ENCODE measurements around the gene NSMCE1. TPM values are rescaled to one million over a fixed set of nuclear protein-coding genes. Genes with fewer than 3 reads are reported as not detected.

NSMCE1 gene
- total RNA-seq, 2 experiments from 2014 or later, result 110 to 127 TPM

DNA sequence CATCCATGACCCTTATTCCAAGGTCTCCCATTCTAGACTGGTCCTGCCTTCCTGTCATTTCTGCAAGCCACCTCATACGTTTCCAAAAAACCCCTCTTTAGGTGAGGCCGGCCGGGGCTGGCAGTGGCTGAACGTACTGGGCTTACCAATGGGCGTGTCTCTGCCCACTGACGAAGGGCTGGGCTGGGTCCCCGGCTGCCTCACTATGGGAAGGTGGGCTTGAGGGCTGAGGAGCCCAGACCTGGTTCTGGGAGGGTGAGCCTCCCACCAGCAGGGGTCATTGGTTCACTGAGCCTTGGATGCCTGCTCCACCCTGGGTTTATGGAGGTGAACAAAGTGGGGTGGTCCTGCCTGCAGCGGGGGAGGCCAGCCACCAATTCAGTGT, 45.4 kb downstream of the NSMCE1 start:
- H3K4me3 Mint-ChIP-seq, result no peak overlapping the region
- peaks cover 16% of the 10 kb centered on the region for H3K36me3 Mint-ChIP-seq (ENCODE audit: low read depth)
- intact Hi-C loops (cut with DNase I, micrococcal nuclease), result no loop called here
- H3K27me3 Mint-ChIP-seq, result no peaks in the 10 kb centered on the region
- no peaks in the 10 kb centered on the region for H3K9me3 Mint-ChIP-seq (ENCODE audit: low read depth)
- no peak overlapping the region for H3K27ac Mint-ChIP-seq
- POLR2A ChIA-PET, result no interaction called here
- ATAC-seq (peak; percentile 40), DNase-seq (no peak)
- peaks cover 19% of the 10 kb centered on the region for H3K4me1 Mint-ChIP-seq
- CTCF ChIA-PET, result no interaction called here

DNA sequence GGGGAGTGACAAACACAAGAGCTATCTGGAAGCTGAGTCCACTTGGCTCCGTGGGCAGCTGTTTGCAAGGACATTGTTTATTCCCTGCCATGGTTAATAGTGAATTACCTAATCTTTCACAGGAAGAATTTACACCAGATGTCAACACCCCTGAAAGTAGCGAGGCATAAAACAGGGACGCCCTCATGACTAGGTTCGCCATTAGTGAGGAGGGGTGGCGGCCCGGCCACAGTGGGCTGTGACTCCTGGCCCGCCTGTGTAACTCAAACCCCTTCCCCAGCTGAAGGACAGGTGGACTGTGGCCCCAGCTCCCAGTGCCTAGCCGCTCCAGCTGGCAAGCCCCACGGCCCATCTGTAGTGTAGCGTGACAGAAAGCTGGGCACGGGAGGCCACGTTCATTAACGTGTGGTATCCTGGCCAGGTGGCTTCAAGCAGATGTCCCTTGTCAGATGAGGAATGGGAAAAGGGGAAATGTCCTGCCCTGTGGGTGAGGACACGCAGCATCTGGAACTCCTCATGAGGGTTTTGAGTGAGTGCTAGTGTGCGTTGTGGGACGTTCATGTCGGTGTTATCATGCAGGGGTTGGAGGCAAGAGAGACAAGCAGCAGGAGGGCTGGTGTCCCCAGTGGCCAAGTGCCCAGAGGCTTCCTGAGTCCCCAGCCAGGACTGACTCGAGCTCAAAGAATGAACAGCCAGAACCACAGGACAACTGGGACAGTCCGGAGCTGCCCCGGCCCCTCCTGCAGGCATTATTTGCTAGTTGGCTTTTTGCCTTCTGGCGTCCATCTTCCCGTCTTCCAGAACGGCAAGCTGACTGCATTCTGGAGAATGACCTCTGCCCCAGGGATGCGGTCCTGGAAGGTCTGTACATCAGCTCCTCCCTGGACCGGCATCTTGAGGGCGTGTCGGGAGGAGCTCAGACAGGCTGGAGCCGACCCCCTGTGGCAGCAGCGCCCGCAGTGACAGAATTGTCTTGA, 46.0 kb downstream of the NSMCE1 start:
- Mint-ChIP-seq H3K9me3 (ENCODE audit: low read depth) (no peaks in the 10 kb centered on the region), H3K4me3 (no peak overlapping the region), H3K36me3 (ENCODE audit: low read depth) (peaks cover 16% of the 10 kb centered on the region), H3K27me3 (no peaks in the 10 kb centered on the region), H3K4me1 (peaks cover 17% of the 10 kb centered on the region), H3K27ac (peak overlapping the region; percentile 31)
- ChIA-PET POLR2A (interaction anchor here (0.5 kb wide), 1 partner anchor 16 kb away, joined by 3 read pairs; no protein-coding TSS in a partner anchor), CTCF (interaction anchor here (0.8 to 1.4 kb wide), 4 partner anchors 10 to 288 kb away, joined by 3 to 4 read pairs (median 3); no protein-coding TSS in a partner anchor)
- no peak for DNase-seq
- ATAC-seq, result no peak
- intact Hi-C loops (cut with DNase I, micrococcal nuclease), result no loop called here

DNA sequence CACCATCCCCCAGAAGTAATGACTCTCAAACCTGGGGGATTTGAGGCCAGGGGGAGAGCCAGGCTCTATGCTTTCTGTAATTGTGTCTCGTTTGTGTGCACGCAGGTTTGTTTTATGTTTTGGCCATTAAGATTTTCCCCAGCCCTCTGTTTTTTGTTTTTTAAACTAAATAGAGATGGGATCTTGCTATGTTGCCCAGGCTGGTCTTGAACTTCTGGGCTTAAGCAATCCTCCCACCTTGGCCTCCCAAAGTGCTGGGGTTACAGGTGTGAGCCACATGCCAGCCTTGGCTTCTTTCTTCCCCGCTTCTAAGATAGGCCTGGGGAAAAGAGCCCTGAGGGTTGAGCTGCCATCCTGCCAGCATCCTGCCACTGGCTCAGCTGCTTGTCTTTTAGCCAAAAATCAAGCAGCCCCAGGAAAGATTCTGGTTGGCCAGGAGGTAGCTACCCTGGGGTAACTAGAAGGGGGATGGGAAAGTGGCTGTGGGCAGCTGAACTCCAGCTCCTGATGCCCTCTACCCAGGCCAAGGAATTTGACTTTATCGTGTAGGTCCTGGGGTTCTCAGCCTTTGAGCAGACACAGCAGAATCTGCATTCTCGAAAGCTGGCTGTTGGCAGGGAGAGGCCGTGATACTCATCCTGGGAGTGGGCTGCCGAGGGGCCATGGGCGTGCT, 46.9 kb downstream of the NSMCE1 start:
- DNase-seq, result no peak
- H3K4me3 Mint-ChIP-seq, result no peak overlapping the region
- no peak for ATAC-seq
- no peaks in the 10 kb centered on the region for H3K27me3 Mint-ChIP-seq
- peaks cover 14% of the 10 kb centered on the region for H3K36me3 Mint-ChIP-seq (ENCODE audit: low read depth)
- intact Hi-C loops (cut with DNase I, micrococcal nuclease), result no loop called here
- no peaks in the 10 kb centered on the region for H3K9me3 Mint-ChIP-seq (ENCODE audit: low read depth)
- H3K27ac Mint-ChIP-seq, result peak overlapping the region; percentile 31
- ChIA-PET CTCF (interaction anchor here (0.8 to 1.5 kb wide), 6 partner anchors 11 to 289 kb away, joined by 3 to 5 read pairs (median 4); no protein-coding TSS in a partner anchor), POLR2A (interaction anchor here (0.5 to 0.6 kb wide), 2 partner anchors 15 to 96 kb away, joined by 3 to 4 read pairs; no protein-coding TSS in a partner anchor)
- H3K4me1 Mint-ChIP-seq, result peaks cover 11% of the 10 kb centered on the region

DNA sequence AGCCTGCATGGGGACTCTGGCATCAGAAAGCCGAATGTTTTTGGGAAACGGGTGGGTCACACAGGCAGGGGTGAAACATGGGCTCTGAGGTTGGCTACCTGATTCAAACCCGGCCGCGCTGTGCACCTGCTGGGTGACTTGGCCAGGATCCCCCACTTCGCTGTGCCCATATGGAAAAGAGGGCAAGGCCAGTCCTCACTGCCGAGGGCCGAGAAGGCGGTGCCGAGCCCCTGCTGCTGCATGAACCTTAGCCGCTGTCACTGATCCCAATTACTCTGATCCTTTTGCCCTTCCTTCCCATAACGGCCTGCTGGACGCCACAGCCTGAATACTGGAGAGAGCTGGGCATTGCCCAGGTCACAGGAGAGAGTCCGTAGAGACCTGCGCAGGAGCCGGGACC, 47.6 kb downstream of the NSMCE1 start:
- DNase-seq (no peak), ATAC-seq (no peak)
- Mint-ChIP-seq H3K4me1 (peaks cover 5% of the 10 kb centered on the region), H3K4me3 (no peak overlapping the region), H3K27ac (no peak overlapping the region), H3K27me3 (no peaks in the 10 kb centered on the region), H3K9me3 (ENCODE audit: low read depth) (no peaks in the 10 kb centered on the region), H3K36me3 (ENCODE audit: low read depth) (peaks cover 10% of the 10 kb centered on the region)
- ChIA-PET POLR2A (interaction anchor here (0.6 kb wide), 1 partner anchor 97 kb away, joined by 4 read pairs; no protein-coding TSS in a partner anchor), CTCF (interaction anchor here (0.6 to 1.5 kb wide), 3 partner anchors 14 to 97 kb away, joined by 3 to 5 read pairs (median 4); no protein-coding TSS in a partner anchor)
- intact Hi-C loops (cut with DNase I, micrococcal nuclease), result no loop called here

DNA sequence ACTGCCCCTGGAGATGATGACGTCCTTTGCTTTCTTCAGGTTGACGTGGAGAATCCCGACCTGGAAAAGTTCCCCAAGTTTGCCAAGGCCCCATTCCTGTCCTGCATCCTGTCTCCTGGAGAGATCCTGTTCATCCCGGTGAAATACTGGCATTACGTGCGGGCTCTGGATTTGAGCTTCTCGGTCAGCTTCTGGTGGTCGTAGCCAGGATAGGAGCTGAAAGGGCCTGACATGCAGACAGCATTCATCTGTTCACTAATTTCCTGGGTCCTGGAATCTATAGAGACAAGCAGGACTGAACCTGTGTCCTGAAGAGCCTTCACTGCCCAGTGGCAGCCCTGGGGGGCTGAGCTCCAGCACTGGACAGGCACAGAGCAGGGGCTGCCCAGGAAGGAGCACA, 48.0 kb downstream of the NSMCE1 start:
- no peak for ATAC-seq
- ChIA-PET POLR2A (interaction anchor here (0.7 kb wide), 1 partner anchor 40 kb away, joined by 4 read pairs; no protein-coding TSS in a partner anchor), CTCF (interaction anchor here (0.6 to 1.5 kb wide), 3 partner anchors 14 to 98 kb away, joined by 3 to 5 read pairs (median 4); no protein-coding TSS in a partner anchor)
- H3K9me3 Mint-ChIP-seq (ENCODE audit: low read depth), result no peaks in the 10 kb centered on the region
- intact Hi-C loops (cut with DNase I, micrococcal nuclease), result no loop called here
- H3K27me3 Mint-ChIP-seq, result no peaks in the 10 kb centered on the region
- H3K27ac Mint-ChIP-seq, result no peak overlapping the region
- no peak overlapping the region for H3K4me3 Mint-ChIP-seq
- no peaks in the 10 kb centered on the region for H3K4me1 Mint-ChIP-seq
- H3K36me3 Mint-ChIP-seq (ENCODE audit: low read depth), result peaks cover 7% of the 10 kb centered on the region
- DNase-seq, result no peak

DNA sequence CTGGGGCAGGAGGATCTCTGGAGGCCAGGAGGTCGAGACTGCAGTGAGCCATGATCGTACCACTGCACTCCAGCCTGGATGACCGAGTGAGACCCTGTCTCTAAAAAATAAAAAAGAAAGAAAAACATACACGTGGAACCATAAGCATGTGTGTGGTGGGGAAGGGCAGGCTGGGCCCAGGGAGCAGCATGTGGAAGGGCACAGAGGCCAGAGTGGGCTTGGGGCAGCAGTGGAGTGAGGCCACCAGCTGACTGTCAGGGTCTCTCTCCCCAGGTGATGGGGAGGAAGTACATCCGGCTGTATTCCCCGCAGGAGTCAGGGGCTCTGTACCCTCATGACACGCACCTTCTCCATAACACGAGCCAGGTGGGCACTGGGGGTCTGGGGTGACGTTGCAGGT, 48.5 kb downstream of the NSMCE1 start:
- Mint-ChIP-seq H3K36me3 (ENCODE audit: low read depth) (peaks cover 9% of the 10 kb centered on the region), H3K4me1 (no peaks in the 10 kb centered on the region)
- CTCF ChIA-PET, result interaction anchor here (1.5 kb wide), 1 partner anchor 10 kb away, joined by 3 read pairs; no protein-coding TSS in a partner anchor

DNA sequence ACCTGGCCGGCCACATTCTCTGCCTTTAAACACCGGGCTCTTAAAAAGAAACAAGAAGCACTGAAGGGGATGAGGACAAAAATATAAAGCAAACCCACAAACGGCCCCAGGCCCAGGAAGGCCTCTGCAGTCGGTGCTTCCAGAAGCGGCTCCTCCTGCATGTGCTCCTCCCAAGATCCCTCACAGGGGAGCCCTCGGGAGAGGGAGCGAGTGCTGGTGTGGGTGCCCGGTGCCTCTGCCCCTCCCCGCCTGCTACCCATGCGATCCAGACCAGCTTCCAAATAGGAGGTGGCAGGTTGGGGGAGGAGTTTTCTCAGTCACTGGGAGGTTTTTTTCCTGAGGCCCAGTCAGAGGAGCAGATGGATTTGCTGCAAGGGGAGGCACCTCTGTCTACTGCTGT, 49.4 kb downstream of the NSMCE1 start:
- ChIA-PET POLR2A (no interaction called here), CTCF (interaction anchor here (1.5 kb wide), 1 partner anchor 11 kb away, joined by 3 read pairs; no protein-coding TSS in a partner anchor)
- intact Hi-C loops (cut with DNase I, micrococcal nuclease), result loop anchor here in 1 of 2 experiments (5.0 kb wide), 1 partner anchor 48 kb away; the partner anchor contains the start of gene NSMCE1
- H3K4me3 Mint-ChIP-seq, result no peak overlapping the region
- peaks cover 11% of the 10 kb centered on the region for H3K36me3 Mint-ChIP-seq (ENCODE audit: low read depth)
- ATAC-seq, result no peak
- DNase-seq, result no peak
- H3K27ac Mint-ChIP-seq, result no peak overlapping the region
- no peaks in the 10 kb centered on the region for H3K27me3 Mint-ChIP-seq
- no peaks in the 10 kb centered on the region for H3K9me3 Mint-ChIP-seq (ENCODE audit: low read depth)
- no peaks in the 10 kb centered on the region for H3K4me1 Mint-ChIP-seq

More for the DNA sequence above, 48.5 kb downstream of the NSMCE1 start:
- no peaks in the 10 kb centered on the region for H3K9me3 Mint-ChIP-seq (ENCODE audit: low read depth)
- H3K27ac Mint-ChIP-seq, result no peak overlapping the region
- no peak for ATAC-seq
- no peak overlapping the region for H3K4me3 Mint-ChIP-seq
- DNase-seq, result no peak
- POLR2A ChIA-PET, result interaction anchor here (0.7 kb wide), 1 partner anchor 39 kb away, joined by 4 read pairs; no protein-coding TSS in a partner anchor
- intact Hi-C loops (cut with DNase I, micrococcal nuclease), result no loop called here
- no peaks in the 10 kb centered on the region for H3K27me3 Mint-ChIP-seq

DNA sequence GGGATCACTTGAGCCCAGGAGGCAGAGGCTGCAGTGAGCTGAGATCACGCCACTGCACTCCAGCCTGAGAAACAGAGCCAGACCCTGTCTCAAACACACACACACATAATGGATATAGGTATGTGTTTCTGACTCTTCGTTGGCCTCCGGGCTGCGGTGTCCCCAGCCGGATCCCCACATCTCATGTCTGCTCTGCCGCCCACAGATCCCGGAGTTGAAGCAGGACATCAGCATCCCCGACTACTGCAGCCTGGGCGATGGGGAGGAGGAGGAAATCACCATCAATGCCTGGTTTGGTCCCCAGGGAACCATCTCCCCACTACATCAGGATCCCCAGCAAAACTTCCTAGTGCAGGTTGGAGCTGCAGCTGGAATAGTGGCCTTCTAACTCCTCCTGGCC, 49.8 kb downstream of the NSMCE1 start:
- H3K4me3 Mint-ChIP-seq, result no peak overlapping the region
- no peak for ATAC-seq
- intact Hi-C loops (cut with DNase I, micrococcal nuclease), result loop anchor here in 1 of 2 experiments (5.0 kb wide), 1 partner anchor 49 kb away; the partner anchor contains the start of gene NSMCE1
- no peaks in the 10 kb centered on the region for H3K9me3 Mint-ChIP-seq (ENCODE audit: low read depth)
- peaks cover 8% of the 10 kb centered on the region for H3K36me3 Mint-ChIP-seq (ENCODE audit: low read depth)
- DNase-seq, result no peak
- no peaks in the 10 kb centered on the region for H3K27me3 Mint-ChIP-seq
- no peaks in the 10 kb centered on the region for H3K4me1 Mint-ChIP-seq
- POLR2A ChIA-PET, result no interaction called here
- CTCF ChIA-PET, result interaction anchor here (1.5 kb wide), 1 partner anchor 12 kb away, joined by 3 read pairs; no protein-coding TSS in a partner anchor
- H3K27ac Mint-ChIP-seq, result no peak overlapping the region

DNA sequence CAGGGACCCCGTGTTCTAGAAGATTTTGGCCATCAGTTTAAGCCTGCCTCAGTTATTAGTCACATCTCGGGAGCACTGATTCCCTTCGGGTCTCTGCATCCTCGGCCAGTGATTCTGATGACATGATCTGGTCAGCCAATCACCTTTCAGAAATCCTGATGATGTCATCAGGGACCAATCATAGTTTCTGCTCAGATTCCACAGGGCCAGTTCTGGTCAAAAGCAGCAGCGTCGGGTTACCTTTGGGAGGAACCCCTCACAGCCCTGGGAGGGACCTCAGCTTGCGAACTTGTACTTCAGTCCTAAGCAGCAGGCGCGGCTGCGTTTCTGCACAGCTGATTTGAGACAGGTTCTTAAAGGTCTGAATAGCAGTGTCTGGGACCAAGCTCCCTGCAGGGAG, 51.3 kb downstream of the NSMCE1 start:
- peaks cover 8% of the 10 kb centered on the region for H3K36me3 Mint-ChIP-seq (ENCODE audit: low read depth)
- CTCF ChIA-PET, result interaction anchor here (0.6 kb wide), 1 partner anchor 286 kb away, joined by 3 read pairs; no protein-coding TSS in a partner anchor
- POLR2A ChIA-PET, result no interaction called here
- ATAC-seq, result no peak
- H3K4me3 Mint-ChIP-seq, result no peak overlapping the region
- no peaks in the 10 kb centered on the region for H3K27me3 Mint-ChIP-seq
- no peaks in the 10 kb centered on the region for H3K4me1 Mint-ChIP-seq
- H3K27ac Mint-ChIP-seq, result no peak overlapping the region
- H3K9me3 Mint-ChIP-seq (ENCODE audit: low read depth), result no peaks in the 10 kb centered on the region
- no peak for DNase-seq
- intact Hi-C loops (cut with DNase I, micrococcal nuclease), result loop anchor here in 1 of 2 experiments (5.0 kb wide), 1 partner anchor 50 kb away; the partner anchor contains the start of gene NSMCE1

DNA sequence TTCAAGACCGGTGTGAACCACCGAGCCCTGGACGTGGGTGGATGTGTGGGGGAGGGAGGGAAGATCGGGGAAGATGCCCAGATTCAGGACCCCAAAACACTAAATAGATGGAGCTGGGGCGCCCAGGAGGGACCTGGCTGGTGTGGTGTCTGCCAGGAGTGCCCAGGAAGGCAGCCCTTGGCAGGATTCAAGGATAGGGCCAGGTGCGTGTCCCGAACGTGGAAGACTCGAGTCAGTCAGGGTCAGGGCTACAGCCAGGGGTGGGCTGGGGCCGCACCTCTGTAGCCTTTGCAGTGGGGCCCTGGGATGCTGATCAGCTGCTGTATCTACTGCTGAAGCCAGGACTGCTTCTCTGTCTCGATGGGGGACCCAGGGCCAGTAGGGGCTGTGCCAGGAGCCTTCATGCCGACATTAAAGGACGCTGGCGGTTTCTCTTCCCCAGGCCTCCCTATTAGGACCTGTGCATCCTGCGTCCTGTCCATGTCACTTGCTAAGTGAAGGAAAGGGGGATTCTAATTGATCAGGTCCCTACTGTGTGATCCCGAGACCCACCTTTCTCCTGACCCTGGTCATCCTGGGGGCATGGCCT, 52.2 kb downstream of the NSMCE1 start:
- H3K27me3 Mint-ChIP-seq, result no peaks in the 10 kb centered on the region
- no peak for ATAC-seq

More for the DNA sequence above, 52.2 kb downstream of the NSMCE1 start:
- Mint-ChIP-seq H3K27ac (no peak overlapping the region), H3K36me3 (ENCODE audit: low read depth) (peaks cover 8% of the 10 kb centered on the region), H3K9me3 (ENCODE audit: low read depth) (no peaks in the 10 kb centered on the region), H3K4me1 (no peaks in the 10 kb centered on the region), H3K4me3 (no peak overlapping the region)
- ChIA-PET CTCF (interaction anchor here (0.7 to 1.4 kb wide), 2 partner anchors 9 to 142 kb away, joined by 4 to 6 read pairs; no protein-coding TSS in a partner anchor), POLR2A (no interaction called here)
- no peak for DNase-seq
- intact Hi-C loops (cut with DNase I, micrococcal nuclease), result loop anchor here in 1 of 2 experiments (5.0 kb wide), 1 partner anchor 51 kb away; the partner anchor contains the start of gene NSMCE1

Measured in activated CD4-positive, alpha-beta T cell treated with anti-CD3 and anti-CD28 coated beads for 36 hours (primary cell).